Stimulated activated CD8-positive, alpha-beta memory T cell treated with anti-CD3 and anti-CD28 coated beads, Interleukin-7, amount 100 ng/mL, for 1 hour (primary cell): ENCODE results near the gene MUC5B.

Experiments used
- DNase-seq, 2 donors: peaks; one replicate each; pipeline ENCODE4 v3.0.0-alpha.2; 2020; ENCODE audit warnings: low read depth in 2 of 2

MUC5B gene

DNA sequence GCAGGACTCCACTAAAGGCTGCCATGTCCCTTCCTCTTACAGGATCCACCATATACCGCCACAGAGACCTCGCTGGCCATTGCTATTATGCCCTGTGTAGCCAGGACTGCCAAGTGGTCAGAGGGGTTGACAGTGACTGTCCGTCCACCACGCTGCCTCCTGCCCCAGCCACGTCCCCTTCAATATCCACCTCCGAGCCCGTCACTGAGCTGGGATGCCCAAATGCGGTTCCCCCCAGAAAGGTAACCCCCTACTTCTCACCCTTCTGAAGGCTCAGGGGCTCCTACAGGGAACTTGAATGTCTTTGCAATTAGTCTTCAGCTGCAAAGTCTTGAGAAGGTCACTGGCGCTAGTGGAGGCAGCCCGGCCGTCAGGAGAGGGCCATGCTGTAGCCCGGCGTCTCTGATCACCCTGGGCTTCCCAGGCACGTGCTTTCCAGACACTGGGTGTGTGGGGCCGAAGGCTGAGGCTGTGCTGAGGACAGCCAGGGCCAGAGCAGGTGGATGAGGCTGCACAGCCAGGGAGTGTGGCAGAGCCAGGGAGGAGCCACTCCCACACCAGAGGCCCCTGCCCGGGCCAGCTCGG is 30.0 kb upstream of the MUC5B start:
- DNase-seq: no peak

GRCh38 chr11:1193326-1194230 is 29.3 kb upstream of the MUC5B start:
- DNase-seq: no peak

- DNase-seq: no peak
These were observed 28.5 kb upstream of the MUC5B start for GRCh38 chr11:1194231-1194976.

GRCh38 chr11:1194977-1195681 is 27.7 kb upstream of the MUC5B start:
- no peak for DNase-seq

GRCh38 chr11:1195682-1196515 is 27.0 kb upstream of the MUC5B start:
- no peak for DNase-seq

- no peak for DNase-seq
These were observed 26.1 kb upstream of the MUC5B start for GRCh38 chr11:1196516-1197391.

DNA sequence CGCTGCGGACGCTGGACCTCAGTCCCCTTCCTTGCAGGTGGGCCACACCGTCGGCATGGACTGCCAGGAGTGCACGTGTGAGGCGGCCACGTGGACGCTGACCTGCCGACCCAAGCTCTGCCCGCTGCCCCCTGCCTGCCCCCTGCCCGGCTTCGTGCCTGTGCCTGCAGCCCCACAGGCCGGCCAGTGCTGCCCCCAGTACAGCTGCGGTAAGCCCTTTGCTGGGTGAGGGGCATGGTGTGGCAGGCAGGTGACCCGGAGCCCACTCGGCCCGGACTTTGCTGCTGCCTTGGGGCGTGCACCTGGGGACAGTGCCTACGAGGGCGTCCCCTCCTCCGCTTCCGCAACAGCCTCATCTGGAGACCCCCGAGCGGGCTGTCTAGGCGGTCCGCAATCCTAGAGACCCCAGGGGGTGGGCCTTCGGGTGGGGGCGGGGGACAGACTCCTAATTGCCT is 25.4 kb upstream of the MUC5B start:
- DNase-seq: no peak

- no peak for DNase-seq
These were observed 24.8 kb upstream of the MUC5B start for GRCh38 chr11:1197886-1198560.

GRCh38 chr11:1198561-1199240 is 24.2 kb upstream of the MUC5B start:
- no peak for DNase-seq

DNA sequence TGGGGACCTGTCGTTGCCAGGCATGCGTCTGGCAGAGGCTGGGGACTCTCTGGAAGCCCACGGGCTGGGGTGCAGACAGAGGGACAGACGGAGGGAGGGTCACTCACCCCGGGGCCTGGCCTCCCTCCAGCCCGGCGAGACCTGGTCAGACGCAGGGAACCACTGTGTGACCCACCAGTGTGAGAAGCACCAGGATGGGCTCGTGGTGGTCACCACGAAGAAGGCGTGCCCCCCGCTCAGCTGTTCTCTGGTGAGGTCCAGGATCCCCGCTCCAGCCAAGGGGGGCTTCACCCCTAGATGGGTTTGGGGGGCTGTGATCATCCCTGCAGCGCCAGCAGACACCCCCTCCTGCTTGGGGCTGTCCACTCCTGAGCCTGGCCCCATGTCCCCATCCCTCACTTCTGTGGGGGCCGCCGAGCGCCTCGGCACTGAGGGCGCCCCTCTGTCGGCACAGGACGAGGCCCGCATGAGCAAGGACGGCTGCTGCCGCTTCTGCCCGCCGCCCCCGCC is 23.6 kb upstream of the MUC5B start:
- DNase-seq: no peak

DNA sequence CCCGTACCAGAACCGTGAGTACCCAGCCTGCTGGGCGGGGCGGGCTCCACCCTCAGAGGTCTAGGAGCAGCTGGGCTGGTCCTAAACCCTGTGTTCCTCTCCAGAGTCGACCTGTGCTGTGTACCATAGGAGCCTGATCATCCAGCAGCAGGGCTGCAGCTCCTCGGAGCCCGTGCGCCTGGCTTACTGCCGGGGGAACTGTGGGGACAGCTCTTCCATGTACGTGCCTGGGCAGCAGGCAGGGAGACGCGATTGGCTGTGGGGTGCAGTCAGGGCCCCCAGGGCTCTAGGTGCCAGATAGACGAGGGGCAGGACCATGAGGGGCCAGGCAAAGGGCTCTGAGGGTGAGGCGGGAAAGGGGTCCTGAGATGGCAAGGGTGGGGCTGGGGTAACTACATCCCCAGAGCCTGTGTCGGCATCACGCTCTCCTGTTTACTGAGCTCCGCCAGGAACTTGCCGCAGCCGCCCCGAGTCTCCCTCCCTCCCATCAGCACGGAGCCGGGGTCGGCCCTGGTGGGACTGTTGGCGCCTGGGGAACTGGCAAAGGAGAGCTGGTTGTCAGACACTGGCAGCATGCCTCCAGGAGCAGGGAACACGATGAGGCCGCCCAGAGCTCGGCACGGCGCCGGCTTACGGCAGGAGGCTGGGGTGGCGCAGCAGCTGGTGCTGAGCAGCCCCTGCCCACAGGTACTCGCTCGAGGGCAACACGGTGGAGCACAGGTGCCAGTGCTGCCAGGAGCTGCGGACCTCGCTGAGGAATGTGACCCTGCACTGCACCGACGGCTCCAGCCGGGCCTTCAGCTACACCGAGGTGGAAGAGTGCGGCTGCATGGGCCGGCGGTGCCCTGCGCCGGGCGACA is 22.9 kb upstream of the MUC5B start:
- DNase-seq: no peak

DNA sequence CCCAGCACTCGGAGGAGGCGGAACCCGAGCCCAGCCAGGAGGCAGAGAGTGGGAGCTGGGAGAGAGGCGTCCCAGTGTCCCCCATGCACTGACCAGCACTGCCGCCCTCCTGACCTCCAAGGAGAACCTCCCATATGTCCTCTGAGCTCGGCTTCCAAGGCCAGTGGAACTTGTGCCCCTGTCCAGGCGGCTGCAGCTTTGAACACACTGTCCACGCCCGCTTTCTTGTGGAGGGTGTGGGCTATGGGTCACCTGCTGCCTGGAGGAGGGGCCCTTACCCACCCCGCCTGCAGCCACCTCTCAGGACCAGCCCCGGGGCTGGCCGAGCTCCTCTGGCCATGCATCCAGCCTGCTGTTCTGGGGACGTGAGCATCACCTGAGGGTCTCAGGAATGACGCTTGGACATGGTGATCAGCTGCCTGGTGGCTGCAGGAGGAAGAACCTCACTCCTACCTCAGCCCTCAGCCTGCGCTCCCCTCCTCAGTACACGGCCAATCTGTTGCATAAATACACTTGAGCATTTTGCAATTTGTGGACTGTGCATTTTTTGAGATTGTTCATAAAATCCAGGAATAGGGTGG is 22.2 kb upstream of the MUC5B start:
- no peak for DNase-seq

DNA sequence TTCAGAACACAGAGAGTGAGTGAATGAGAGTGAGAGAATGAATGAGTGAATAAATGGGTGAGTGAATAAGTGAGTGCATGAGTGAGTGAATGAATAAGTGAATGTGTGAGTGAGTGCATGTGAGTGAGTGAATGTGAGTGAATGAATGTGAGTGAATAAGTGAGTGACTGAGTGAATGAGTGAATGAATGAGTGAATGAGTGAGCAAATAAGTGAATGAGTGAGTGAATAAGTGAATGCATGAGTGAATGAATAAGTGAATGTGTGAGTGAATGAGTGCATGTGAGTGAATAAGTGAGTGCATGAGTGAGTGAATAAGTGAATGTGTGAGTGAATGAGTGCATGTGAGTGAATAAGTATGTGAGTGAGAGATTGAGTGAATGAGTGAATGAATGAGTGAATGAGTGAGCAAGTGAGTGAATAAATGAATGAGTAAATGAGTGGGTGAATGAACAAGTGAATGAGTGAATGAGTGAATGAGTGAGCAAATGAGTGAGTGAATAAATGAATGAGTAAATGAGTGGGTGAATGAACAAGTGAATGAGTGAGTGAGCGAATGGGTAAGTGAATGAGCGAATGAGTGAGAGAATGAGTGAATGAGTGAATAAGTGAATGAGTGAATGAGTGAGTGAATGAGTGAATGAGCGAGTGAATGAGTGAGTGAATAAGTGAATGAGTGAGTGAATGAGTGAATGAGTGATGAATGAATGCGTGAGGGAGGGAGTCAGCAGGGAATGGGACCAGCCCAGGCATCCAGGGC is 21.3 kb upstream of the MUC5B start:
- DNase-seq: no peak

DNA sequence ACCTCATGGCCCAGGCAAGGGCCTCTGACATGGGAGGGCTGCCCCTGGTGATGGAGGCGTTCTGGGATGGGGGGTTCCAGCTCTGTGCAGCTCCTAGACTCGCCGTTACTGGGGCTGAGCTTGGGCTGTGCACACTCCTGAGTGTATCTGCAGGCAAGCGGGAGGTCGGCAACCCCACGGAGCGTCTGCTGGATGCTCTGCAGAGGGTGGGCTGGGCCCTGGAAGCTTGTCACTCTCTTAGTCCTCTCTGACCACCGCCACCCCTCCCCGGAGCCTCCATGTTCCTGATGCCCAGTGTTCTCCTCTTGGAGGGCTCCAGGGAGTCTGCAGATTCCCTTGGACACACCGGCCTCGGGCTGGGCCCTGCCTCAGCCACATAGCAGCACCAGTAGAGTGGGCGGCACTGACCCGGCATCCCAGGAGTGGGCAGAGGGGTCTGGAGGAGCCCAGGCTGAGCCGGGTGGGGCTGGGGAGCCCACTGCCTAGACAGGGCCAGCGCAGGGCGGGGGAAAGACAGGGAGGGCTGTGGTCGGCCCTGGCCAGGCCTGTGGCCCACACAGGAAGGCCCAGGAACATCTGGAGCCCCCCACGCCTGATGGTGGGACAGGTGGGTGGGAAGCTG is 20.6 kb upstream of the MUC5B start:
- DNase-seq: no peak

- DNase-seq: peak; percentile 24 to 38
These were observed 19.9 kb upstream of the MUC5B start for GRCh38 chr11:1202776-1203504.
